HUES6 (cell line): Measurements from ENCODE around the gene CCDC60.

Source experiments
- H3K27ac ChIP-seq: 2 replicates; pipeline ENCODE4 v1.7.0; 2013; ENCODE audit warnings: low read depth, mild to moderate bottlenecking, low read length, inconsistent platforms
- H3K27me3 ChIP-seq: 2 replicates; pipeline ENCODE4 v1.6.1; 2013; ENCODE audit warnings: low read length; ENCODE audit not compliant: control insufficient read depth, insufficient read depth
- H3K36me3 ChIP-seq: 2 replicates; pipeline ENCODE4 v1.6.1; 2013; ENCODE audit warnings: low read length; ENCODE audit not compliant: control insufficient read depth, insufficient read depth
- H3K4me1 ChIP-seq: 2 replicates; pipeline ENCODE4 v1.6.1; 2013; ENCODE audit warnings: low read length; ENCODE audit not compliant: control insufficient read depth, insufficient read depth
- H3K4me3 ChIP-seq: 2 replicates; pipeline ENCODE4 v1.5.1; 2013; ENCODE audit warnings: low read depth, low read length
- H3K9ac ChIP-seq: one replicate; pipeline ENCODE4 v1.6.1; 2013; ENCODE audit warnings: mild to moderate bottlenecking, low read length
- H3K9me3 ChIP-seq: 2 replicates; pipeline ENCODE4 v1.6.1; 2013; ENCODE audit warnings: low read depth, low read length; ENCODE audit not compliant: control insufficient read depth, insufficient read depth

CCDC60 gene

DNA sequence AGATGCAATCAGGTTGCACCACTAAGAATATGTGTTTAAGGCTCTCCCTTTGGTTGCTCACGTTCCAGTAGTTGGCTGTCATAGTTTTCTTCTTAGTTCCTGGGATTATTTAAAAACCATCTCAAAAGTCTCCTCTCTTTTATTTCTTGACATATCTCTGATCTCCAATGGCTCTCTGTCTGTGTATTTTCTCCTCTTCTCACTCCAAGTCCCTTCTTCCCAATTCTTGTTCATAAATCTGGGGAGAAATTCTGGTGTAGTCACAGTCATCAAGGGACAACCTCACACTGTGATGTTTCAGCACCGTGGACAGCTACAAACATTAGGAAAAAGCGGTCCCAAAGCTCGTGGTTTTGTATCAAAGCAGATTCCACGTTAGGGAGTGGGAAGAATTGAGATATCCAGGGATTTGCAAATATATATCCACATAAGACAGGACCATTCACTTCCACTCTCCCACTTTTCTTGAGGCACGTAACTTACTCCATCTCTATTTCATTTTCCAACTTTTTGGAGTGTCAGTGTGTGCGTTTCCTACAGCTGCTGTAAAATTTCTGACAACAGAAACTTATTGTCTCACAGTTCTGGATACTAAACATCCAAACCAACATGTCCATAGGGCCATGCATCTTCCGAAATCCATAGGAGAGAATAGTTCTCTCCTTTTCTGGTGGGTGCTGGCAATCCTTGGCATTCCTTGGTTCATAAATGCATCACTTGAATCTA is 178.4 kb downstream of the CCDC60 start:
- Histone ChIP-seq H3K36me3 (no peaks in the 10 kb centered on the region), H3K4me1 (no peaks in the 10 kb centered on the region), H3K4me3 (no peak overlapping the region), H3K27me3 (no peaks in the 10 kb centered on the region; the same call in none of the 2 replicates), H3K9ac (no peak overlapping the region), H3K9me3 (no peaks in the 10 kb centered on the region), H3K27ac (no peak overlapping the region)

DNA sequence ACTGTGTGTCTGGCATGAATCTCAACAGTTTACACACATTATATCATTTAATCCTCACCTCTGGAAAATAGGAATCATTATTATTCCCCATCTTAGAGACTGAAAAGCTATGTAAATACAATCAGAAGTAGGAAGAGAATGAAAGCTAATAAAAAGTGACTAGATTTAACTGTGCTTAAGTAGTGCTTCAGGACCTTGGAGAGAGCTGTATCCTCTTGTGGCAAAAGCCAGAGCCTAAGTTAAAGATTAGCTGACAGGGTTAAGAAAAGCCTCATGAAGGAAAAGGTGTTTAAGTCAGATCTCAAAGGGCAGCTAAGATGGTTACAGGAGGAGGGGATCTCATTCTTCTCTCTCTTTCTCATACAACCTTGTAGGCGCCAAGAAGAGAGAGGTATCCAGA is 193.7 kb downstream of the CCDC60 start:
- Histone ChIP-seq H3K27ac (no peak overlapping the region), H3K9ac (no peak overlapping the region), H3K9me3 (no peaks in the 10 kb centered on the region), H3K36me3 (no peaks in the 10 kb centered on the region), H3K4me3 (no peak overlapping the region), H3K4me1 (no peaks in the 10 kb centered on the region), H3K27me3 (peaks cover 29% of the 10 kb centered on the region; the same call in 1 of the 2 replicates)

GRCh38 chr12:119540476-119540875 is 205.9 kb downstream of the CCDC60 start:
- no peak overlapping the region for H3K9ac ChIP-seq
- no peak overlapping the region for H3K27ac ChIP-seq
- H3K36me3 ChIP-seq: no peaks in the 10 kb centered on the region
- peaks cover 3% of the 10 kb centered on the region; the same call in 1 of the 2 replicates for H3K9me3 ChIP-seq
- H3K27me3 ChIP-seq: no peaks in the 10 kb centered on the region
- no peaks in the 10 kb centered on the region for H3K4me1 ChIP-seq
- H3K4me3 ChIP-seq: no peak overlapping the region

- H3K9me3 ChIP-seq: no peaks in the 10 kb centered on the region
- H3K4me1 ChIP-seq: no peaks in the 10 kb centered on the region
- H3K27me3 ChIP-seq: peaks cover 8% of the 10 kb centered on the region; the same call in 1 of the 2 replicates
- H3K4me3 ChIP-seq: no peak overlapping the region
- H3K9ac ChIP-seq: no peak overlapping the region
- H3K36me3 ChIP-seq: no peaks in the 10 kb centered on the region
- no peak overlapping the region for H3K27ac ChIP-seq
Measured at GRCh38 chr12:119544765-119545625, 210.5 kb downstream of the CCDC60 start.

GRCh38 chr12:119546340-119546739 is 211.8 kb downstream of the CCDC60 start:
- no peak overlapping the region for H3K27ac ChIP-seq
- H3K9me3 ChIP-seq: no peaks in the 10 kb centered on the region
- no peaks in the 10 kb centered on the region for H3K4me1 ChIP-seq
- H3K9ac ChIP-seq: no peak overlapping the region
- peaks cover 19% of the 10 kb centered on the region for H3K27me3 ChIP-seq
- no peak overlapping the region for H3K4me3 ChIP-seq
- no peaks in the 10 kb centered on the region for H3K36me3 ChIP-seq

DNA sequence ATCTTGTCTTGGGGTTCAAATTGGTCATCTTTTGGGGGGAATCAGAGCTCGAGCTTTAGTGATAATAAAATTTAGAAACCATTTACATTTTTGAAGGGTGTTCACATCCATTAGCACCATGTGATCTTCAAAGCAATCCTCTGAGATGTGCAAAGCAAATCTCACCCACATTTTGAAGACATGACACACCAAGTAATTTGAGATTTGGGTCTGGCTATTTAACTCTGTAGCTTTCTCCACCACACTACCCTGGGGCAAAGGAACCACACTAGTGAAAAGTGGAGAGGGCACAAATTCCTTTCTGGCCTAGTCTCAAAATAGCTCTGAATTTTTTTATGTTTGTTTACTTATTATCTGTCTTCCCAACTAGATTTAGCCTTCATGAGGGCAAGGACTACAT is 212.5 kb downstream of the CCDC60 start:
- H3K27me3 ChIP-seq: peaks cover 24% of the 10 kb centered on the region

GRCh38 chr12:119556854-119557253 is 222.3 kb downstream of the CCDC60 start:
- no peaks in the 10 kb centered on the region for H3K9me3 ChIP-seq
- H3K4me1 ChIP-seq: no peaks in the 10 kb centered on the region
- no peak overlapping the region for H3K4me3 ChIP-seq
- H3K36me3 ChIP-seq: no peaks in the 10 kb centered on the region
- H3K27ac ChIP-seq: no peak overlapping the region
- H3K9ac ChIP-seq: no peak overlapping the region
- H3K27me3 ChIP-seq: peaks cover 6% of the 10 kb centered on the region; the same call in 1 of the 2 replicates

More for the DNA sequence above, 212.5 kb downstream of the CCDC60 start:
- Histone ChIP-seq H3K9me3 (no peaks in the 10 kb centered on the region), H3K4me1 (no peaks in the 10 kb centered on the region), H3K9ac (no peak overlapping the region), H3K4me3 (no peak overlapping the region), H3K36me3 (no peaks in the 10 kb centered on the region), H3K27ac (no peak overlapping the region)

GRCh38 chr12:119565404-119565803 is 230.9 kb downstream of the CCDC60 start:
- H3K36me3 ChIP-seq: no peaks in the 10 kb centered on the region
- H3K4me1 ChIP-seq: no peaks in the 10 kb centered on the region
- H3K4me3 ChIP-seq: no peak overlapping the region
- H3K27ac ChIP-seq: no peak overlapping the region
- H3K27me3 ChIP-seq: no peaks in the 10 kb centered on the region
- H3K9ac ChIP-seq: no peak overlapping the region
- H3K9me3 ChIP-seq: no peaks in the 10 kb centered on the region

DNA sequence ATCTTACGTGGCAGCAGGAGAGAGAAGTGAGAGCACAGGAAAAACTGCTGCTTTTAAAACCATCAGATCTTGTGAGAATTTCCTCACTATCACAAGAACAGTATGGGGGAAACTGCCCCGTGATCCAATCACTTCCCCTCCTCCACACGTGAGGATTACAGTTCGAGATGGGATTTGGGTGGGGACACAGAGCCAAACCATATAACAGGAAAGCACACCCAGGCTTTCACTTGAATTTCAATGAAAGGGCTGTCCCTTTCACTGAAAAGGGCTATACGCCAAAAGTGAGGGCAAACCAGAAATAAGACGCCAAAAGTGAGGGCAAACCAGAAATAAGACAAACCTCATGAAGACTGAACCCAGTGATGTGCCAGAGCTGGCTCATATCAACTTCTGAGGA is 236.2 kb downstream of the CCDC60 start:
- no peak overlapping the region for H3K4me3 ChIP-seq
- H3K36me3 ChIP-seq: no peaks in the 10 kb centered on the region
- H3K9ac ChIP-seq: no peak overlapping the region
- peaks cover 1% of the 10 kb centered on the region; the same call in 1 of the 2 replicates for H3K27me3 ChIP-seq
- no peak overlapping the region for H3K27ac ChIP-seq
- no peaks in the 10 kb centered on the region for H3K4me1 ChIP-seq
- no peaks in the 10 kb centered on the region for H3K9me3 ChIP-seq

DNA sequence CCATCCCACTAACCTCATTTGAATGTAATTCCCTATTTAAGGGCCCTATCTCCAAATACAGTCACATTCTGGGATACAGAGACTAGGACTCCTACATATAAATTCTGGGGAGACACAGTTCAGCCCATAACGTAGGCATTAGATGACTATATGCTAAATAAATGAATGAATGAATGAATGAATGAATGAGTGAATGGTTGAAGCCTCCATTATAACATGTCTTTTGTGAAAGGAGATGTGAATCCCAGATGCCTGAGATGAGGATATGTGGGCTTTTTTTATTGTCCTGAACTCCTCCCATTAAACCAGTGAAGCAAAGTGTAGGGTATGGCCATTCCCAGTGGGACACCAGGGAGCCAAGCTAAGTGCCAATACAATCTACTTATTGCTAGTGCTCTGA is 238.6 kb downstream of the CCDC60 start:
- Histone ChIP-seq H3K27ac (no peak overlapping the region), H3K4me1 (no peaks in the 10 kb centered on the region), H3K4me3 (no peak overlapping the region), H3K36me3 (no peaks in the 10 kb centered on the region), H3K9ac (no peak overlapping the region), H3K9me3 (no peaks in the 10 kb centered on the region), H3K27me3 (peaks cover 17% of the 10 kb centered on the region)

GRCh38 chr12:119574255-119574654 is 239.7 kb downstream of the CCDC60 start:
- Histone ChIP-seq H3K9me3 (no peaks in the 10 kb centered on the region), H3K9ac (no peak overlapping the region), H3K4me3 (no peak overlapping the region), H3K36me3 (no peaks in the 10 kb centered on the region), H3K27ac (no peak overlapping the region), H3K4me1 (no peaks in the 10 kb centered on the region), H3K27me3 (peaks cover 17% of the 10 kb centered on the region)
